Smooth muscle cell (in vitro differentiated cells): ENCODE measurements around the gene IST1. TPM values are rescaled to one million over a fixed set of nuclear protein-coding genes. Genes with fewer than 3 reads are reported as not detected.

ENCODE experiments used
- DNase-seq: peaks from one replicate; lab custom pipeline; 2025; ENCODE audit not compliant: unreplicated experiment; lab: John Stamatoyannopoulos, UW
- H2AFZ ChIP-seq: fragments of 200-600 bp; sonication (generic); 2 replicates; pipeline ENCODE4 v1.6.0; 2016; ENCODE audit warnings: antibody characterized with exemption, low read depth, mild to moderate bottlenecking
- H3F3A ChIP-seq: fragments of 200-600 bp; sonication (generic); 2 replicates; pipeline ENCODE4 v1.6.0; 2017; ENCODE audit warnings: antibody characterized with exemption, low read depth
- H3K27ac ChIP-seq: fragments of 200-600 bp; sonication (generic); 2 replicates; pipeline ENCODE4 v1.5.1; 2016; ENCODE audit warnings: low read depth, mild to moderate bottlenecking
- H3K27me3 ChIP-seq: fragments of 200-600 bp; sonication (generic); 2 replicates; pipeline ENCODE4 v1.6.1; 2016; ENCODE audit warnings: low read depth, mild to moderate bottlenecking
- H3K36me3 ChIP-seq: fragments of 200-600 bp; sonication (generic); 2 replicates; pipeline ENCODE4 v1.5.1; 2016; ENCODE audit warnings: low read depth
- H3K4me1 ChIP-seq: fragments of 200-600 bp; sonication (generic); 2 replicates; pipeline ENCODE4 v1.5.1; 2016; ENCODE audit warnings: low read depth
- H3K4me2 ChIP-seq: fragments of 200-600 bp; sonication (generic); 2 replicates; pipeline ENCODE4 v1.6.0; 2016; ENCODE audit warnings: mild to moderate bottlenecking
- H3K4me3 ChIP-seq: fragments of 200-600 bp; sonication (generic); 2 replicates; pipeline ENCODE4 v1.5.1; 2016; ENCODE audit warnings: mild to moderate bottlenecking
- H3K79me2 ChIP-seq: fragments of 200-600 bp; sonication (generic); 2 replicates; pipeline ENCODE4 v1.6.0; 2016; ENCODE audit warnings: low read depth, mild to moderate bottlenecking
- H3K9ac ChIP-seq: fragments of 200-600 bp; sonication (generic); 2 replicates; pipeline ENCODE4 v1.6.0; 2016; ENCODE audit warnings: low read depth
- H3K9me3 ChIP-seq: fragments of 200-600 bp; sonication (generic); replicated peaks from 2 replicates; pipeline ENCODE4 v1.5.1; 2016; ENCODE audit warnings: low read depth
- H4K20me1 ChIP-seq: fragments of 200-600 bp; sonication (generic); 2 replicates; pipeline ENCODE4 v1.6.0; 2016; ENCODE audit warnings: low read depth
- WGBS: methylation state at CpG from one replicate; pipeline ENCODE4 v1.1.7; 2016; ENCODE audit warnings: low lambda C conversion rate; 5-methylcytosine and 5-hydroxymethylcytosine counted together
- polyA plus RNA-seq: library from polyadenylated mRNA; unstranded; fragments of >200 nt; fragmentation: Nextera tagmentation; extraction: Ambion mirVana; gene quantifications from 2 replicates; pipeline ENCODE4 v1.2.1, GENCODE V29; 2016
- total RNA-seq: library from RNA; depleted of rRNA; stranded (reverse); fragments of >200 nt; gene quantifications from 2 replicates; pipeline ENCODE4 v1.2.3, GENCODE V29; 2014
- TF ChIP-seq, protein P1 (sequence below): fragments of 200-600 bp; sonication (generic); IDR thresholded peaks from 2 replicates; pipeline ENCODE4 v1.5.1; 2017; ENCODE audit warnings: borderline replicate concordance, mild to moderate bottlenecking, antibody characterized with exemption; ENCODE audit not compliant: insufficient read depth, poor library complexity, severe bottlenecking

The IST1 gene
- total and polyA plus RNA-seq, 2 experiments from 2014 or later = 125 to 220 TPM

DNA sequence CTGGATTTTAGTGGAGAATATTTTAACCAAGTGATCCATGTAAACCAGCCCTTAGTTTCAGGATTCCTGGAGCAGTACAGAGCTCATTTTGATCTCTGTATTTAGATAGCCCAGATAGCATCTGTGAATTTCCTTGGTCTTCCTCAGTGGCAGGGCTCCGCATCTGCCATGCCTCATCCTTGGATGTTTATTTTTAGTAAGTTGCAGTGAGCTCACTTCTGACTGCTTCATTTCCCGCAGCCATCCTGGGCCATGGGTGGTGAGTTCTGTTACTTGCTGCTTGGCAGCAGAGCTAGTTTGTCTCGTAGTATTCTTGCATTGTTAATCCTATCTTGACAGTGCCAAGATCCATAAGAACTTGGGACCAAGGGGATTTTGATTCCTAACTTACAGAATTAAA, 33.7 kb downstream of the IST1 start:
- no peaks in the 10 kb centered on the region for H3K9me3 ChIP-seq
- no peaks in the 10 kb centered on the region for H3K27me3 ChIP-seq
- H4K20me1 ChIP-seq = peaks cover 98% of the 10 kb centered on the region
- H3K4me2 ChIP-seq = peak overlapping the region; percentile 78
- no peak overlapping the region for H2AFZ ChIP-seq
- peaks cover 36% of the 10 kb centered on the region for H3F3A ChIP-seq
- WGBS = 1% methylated on average over 3 of the region's 3 CpGs
- H3K79me2 ChIP-seq = peaks cover 33% of the 10 kb centered on the region
- H3K27ac ChIP-seq = peak overlapping the region; percentile 88
- TF ChIP-seq, protein P1, sequence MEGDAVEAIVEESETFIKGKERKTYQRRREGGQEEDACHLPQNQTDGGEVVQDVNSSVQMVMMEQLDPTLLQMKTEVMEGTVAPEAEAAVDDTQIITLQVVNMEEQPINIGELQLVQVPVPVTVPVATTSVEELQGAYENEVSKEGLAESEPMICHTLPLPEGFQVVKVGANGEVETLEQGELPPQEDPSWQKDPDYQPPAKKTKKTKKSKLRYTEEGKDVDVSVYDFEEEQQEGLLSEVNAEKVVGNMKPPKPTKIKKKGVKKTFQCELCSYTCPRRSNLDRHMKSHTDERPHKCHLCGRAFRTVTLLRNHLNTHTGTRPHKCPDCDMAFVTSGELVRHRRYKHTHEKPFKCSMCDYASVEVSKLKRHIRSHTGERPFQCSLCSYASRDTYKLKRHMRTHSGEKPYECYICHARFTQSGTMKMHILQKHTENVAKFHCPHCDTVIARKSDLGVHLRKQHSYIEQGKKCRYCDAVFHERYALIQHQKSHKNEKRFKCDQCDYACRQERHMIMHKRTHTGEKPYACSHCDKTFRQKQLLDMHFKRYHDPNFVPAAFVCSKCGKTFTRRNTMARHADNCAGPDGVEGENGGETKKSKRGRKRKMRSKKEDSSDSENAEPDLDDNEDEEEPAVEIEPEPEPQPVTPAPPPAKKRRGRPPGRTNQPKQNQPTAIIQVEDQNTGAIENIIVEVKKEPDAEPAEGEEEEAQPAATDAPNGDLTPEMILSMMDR = no peak
- H3K4me1 ChIP-seq = peaks cover 35% of the 10 kb centered on the region
- peak; percentile 3 for DNase-seq
- no peak overlapping the region for H3K4me3 ChIP-seq
- H3K36me3 ChIP-seq = no peaks in the 10 kb centered on the region
- H3K9ac ChIP-seq = peak overlapping the region; percentile 58

DNA sequence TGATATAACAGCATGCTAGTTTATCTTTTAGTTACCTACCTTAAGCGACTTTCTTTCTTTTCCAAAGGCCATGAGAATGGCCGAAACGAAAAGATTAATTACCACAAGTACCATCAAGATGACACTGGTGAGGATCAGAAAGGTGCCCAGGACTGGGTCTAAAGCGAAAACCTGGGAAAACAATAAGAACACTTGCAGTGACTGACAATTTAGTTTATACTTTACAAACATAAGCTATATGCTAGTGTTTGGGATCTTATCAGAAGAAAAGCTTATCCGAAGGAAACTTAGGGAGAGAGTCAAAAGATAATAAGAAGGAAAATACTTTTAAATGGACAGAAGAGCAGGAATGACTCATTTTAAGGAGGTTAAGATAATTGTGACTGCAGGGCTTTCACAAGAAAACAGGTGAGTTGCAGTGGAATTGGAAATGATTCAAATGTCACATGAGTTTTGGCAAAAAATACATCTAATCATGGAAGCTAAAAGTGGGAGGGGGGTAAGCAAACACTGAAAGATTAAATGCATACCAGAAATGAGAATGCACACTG, 34.8 kb downstream of the IST1 start:
- Histone ChIP-seq H3K4me1 (peaks cover 36% of the 10 kb centered on the region), H3K9me3 (no peaks in the 10 kb centered on the region), H4K20me1 (peaks cover 98% of the 10 kb centered on the region), H2AFZ (no peak overlapping the region), H3K36me3 (no peaks in the 10 kb centered on the region), H3K27me3 (no peaks in the 10 kb centered on the region), H3K4me2 (peak overlapping the region; percentile 78), H3K27ac (peak overlapping the region; percentile 88), H3K4me3 (no peak overlapping the region), H3K9ac (peak overlapping the region; percentile 35), H3K79me2 (peaks cover 29% of the 10 kb centered on the region), H3F3A (peaks cover 36% of the 10 kb centered on the region)
- no peak for DNase-seq
- 87% methylated on average over 5 of the region's 5 CpGs for WGBS
- TF ChIP-seq, protein P1 = no peak

DNA sequence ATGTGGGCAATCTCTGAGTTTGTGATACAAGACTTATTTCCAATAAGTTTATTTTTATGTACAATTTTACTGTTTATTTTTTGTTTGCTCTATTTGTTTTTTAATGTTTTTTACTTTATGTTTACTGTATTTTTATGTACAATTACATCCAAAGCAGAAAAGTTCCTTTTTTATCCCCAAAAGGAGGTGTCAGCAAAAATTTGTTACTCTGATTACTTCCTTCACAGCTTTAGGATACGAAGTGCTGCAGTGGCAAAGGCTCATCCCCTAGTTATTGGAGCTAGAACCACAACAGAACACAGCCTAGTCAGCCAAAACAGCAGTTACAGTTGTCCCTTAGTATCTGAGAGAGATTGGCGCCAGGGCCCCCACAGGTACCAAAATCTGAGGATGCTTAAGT, 35.7 kb downstream of the IST1 start:
- H3K36me3 ChIP-seq = no peaks in the 10 kb centered on the region
- no peak for DNase-seq
- no peaks in the 10 kb centered on the region for H3K9me3 ChIP-seq
- H3K79me2 ChIP-seq = peaks cover 29% of the 10 kb centered on the region
- H3K27me3 ChIP-seq = no peaks in the 10 kb centered on the region
- 98% methylated on average over 2 of the region's 2 CpGs for WGBS
- peaks cover 90% of the 10 kb centered on the region for H4K20me1 ChIP-seq
- H3K4me1 ChIP-seq = peaks cover 36% of the 10 kb centered on the region
- H2AFZ ChIP-seq = no peak overlapping the region
- H3K9ac ChIP-seq = peak overlapping the region; percentile 35
- TF ChIP-seq, protein P1 = no peak
- H3F3A ChIP-seq = peaks cover 36% of the 10 kb centered on the region
- peak overlapping the region; percentile 88 for H3K27ac ChIP-seq
- H3K4me2 ChIP-seq = no peak overlapping the region
- no peak overlapping the region for H3K4me3 ChIP-seq

DNA sequence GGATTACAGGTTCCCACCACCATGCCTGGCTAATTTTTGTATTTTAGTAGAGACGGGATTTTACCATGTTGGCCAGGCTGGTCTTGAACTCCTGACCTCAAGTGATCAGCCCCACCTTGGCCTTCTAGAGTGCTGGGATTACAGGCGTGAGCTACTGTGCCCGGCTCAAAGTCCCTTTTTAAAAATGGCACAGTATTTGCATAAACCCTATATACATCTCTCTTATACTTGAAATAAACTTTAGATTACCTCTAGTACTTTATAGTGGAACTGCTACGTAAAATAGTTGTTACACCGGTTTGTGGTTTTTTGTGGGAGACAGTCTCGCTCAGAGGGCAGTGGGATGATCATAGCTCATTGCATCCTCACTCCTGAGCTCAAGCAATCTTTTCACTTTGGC, 36.3 kb downstream of the IST1 start:
- Histone ChIP-seq H3K4me2 (no peak overlapping the region), H3K27me3 (no peaks in the 10 kb centered on the region), H4K20me1 (peaks cover 84% of the 10 kb centered on the region), H3K9me3 (no peaks in the 10 kb centered on the region), H3K9ac (no peak overlapping the region), H3K4me3 (no peak overlapping the region), H2AFZ (no peak overlapping the region), H3F3A (peaks cover 33% of the 10 kb centered on the region), H3K79me2 (peaks cover 29% of the 10 kb centered on the region), H3K4me1 (peaks cover 36% of the 10 kb centered on the region), H3K36me3 (no peaks in the 10 kb centered on the region), H3K27ac (no peak overlapping the region)
- 88% methylated on average over 6 of the region's 6 CpGs for WGBS
- TF ChIP-seq, protein P1 = no peak
- no peak for DNase-seq
